HepG2 (cell line): ENCODE data around the gene OR8B8.

Source experiments
- EP300 ChIP-seq, 3 experiments: sonication (generic) in 1 of 3; formaldehyde crosslinking in 1 of 3; IDR thresholded peaks; 2 replicates each; pipeline versions ENCODE4 v1.5.1 to v1.6.1; 2011 to 2020; ENCODE audit warnings: low read depth in 2 of 3, low read length in 2 of 3, borderline replicate concordance in 1 of 3, improper control_type of control experiment in 1 of 3, mild to moderate bottlenecking in 1 of 3, missing genetic modification reagents in 1 of 3, moderate library complexity in 1 of 3
- POLR2AphosphoS5 ChIP-seq: IDR thresholded peaks from 2 replicates; pipeline ENCODE4 v1.6.1; 2012; ENCODE audit warnings: low read depth, low read length
- REST ChIP-seq, 2 experiments: IDR thresholded peaks; 2 replicates each; pipeline ENCODE4 v1.6.1; 2011 to 2012; ENCODE audit warnings: low read length in 2 of 2, borderline replicate concordance in 1 of 2, low read depth in 1 of 2, mild to moderate bottlenecking in 1 of 2, moderate library complexity in 1 of 2
- YY1 ChIP-seq: IDR thresholded peaks from 2 replicates; pipeline ENCODE4 v1.6.1; 2011; ENCODE audit warnings: low read length, low read depth, moderate library complexity, mild to moderate bottlenecking; ENCODE audit not compliant: insufficient read depth, insufficient replicate concordance
- ZBTB20 ChIP-seq: sonication (generic); formaldehyde crosslinking; IDR thresholded peaks from 2 replicates; pipeline ENCODE4 v1.8.1; 2023; ENCODE audit warnings: missing genetic modification reagents, low read depth, mild to moderate bottlenecking, borderline replicate concordance
- TF ChIP-seq, protein P1 (sequence below): IDR thresholded peaks from 2 replicates; pipeline ENCODE4 v1.6.1; 2012; ENCODE audit warnings: low read length, improper control_type of control experiment

DNA sequence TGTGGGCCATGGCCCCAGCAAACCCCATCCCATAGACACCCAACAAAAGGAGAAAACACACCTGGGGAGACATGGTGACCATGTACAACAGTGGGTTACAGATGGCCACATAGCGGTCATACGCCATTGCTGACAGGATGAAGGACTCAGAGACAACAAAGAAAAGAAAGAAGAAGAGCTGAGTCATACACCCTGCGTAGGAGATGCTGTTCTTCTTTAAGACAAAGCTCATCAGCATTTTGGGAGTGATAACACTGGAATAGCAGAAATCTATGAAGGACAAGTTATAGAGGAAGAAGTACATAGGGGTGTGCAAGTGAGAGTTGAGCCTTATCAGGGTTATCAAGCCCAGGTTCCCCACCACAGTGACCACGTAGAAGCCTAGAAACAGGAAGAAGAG is 4.9 kb downstream of the OR8B8 start:
- no peak for TF ChIP-seq YY1
- no peak for TF ChIP-seq EP300 (IDR thresholded peaks at IDR 0.05; ENCODE audit: low read depth in 2 of 2, low read length in 2 of 2)
- TF ChIP-seq EP300 (CRISPR knock-in tag; IDR thresholded peaks at IDR 0.05; ENCODE audit: borderline replicate concordance) = no peak
- TF ChIP-seq ZBTB20 (CRISPR knock-in tag) = no peak
- TF ChIP-seq, protein P1, sequence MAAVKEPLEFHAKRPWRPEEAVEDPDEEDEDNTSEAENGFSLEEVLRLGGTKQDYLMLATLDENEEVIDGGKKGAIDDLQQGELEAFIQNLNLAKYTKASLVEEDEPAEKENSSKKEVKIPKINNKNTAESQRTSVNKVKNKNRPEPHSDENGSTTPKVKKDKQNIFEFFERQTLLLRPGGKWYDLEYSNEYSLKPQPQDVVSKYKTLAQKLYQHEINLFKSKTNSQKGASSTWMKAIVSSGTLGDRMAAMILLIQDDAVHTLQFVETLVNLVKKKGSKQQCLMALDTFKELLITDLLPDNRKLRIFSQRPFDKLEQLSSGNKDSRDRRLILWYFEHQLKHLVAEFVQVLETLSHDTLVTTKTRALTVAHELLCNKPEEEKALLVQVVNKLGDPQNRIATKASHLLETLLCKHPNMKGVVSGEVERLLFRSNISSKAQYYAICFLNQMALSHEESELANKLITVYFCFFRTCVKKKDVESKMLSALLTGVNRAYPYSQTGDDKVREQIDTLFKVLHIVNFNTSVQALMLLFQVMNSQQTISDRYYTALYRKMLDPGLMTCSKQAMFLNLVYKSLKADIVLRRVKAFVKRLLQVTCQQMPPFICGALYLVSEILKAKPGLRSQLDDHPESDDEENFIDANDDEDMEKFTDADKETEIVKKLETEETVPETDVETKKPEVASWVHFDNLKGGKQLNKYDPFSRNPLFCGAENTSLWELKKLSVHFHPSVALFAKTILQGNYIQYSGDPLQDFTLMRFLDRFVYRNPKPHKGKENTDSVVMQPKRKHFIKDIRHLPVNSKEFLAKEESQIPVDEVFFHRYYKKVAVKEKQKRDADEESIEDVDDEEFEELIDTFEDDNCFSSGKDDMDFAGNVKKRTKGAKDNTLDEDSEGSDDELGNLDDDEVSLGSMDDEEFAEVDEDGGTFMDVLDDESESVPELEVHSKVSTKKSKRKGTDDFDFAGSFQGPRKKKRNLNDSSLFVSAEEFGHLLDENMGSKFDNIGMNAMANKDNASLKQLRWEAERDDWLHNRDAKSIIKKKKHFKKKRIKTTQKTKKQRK = no peak
- no peak for TF ChIP-seq REST (IDR thresholded peaks at IDR 0.05; ENCODE audit: borderline replicate concordance in 1 of 2, low read depth in 1 of 2, low read length in 2 of 2)
- no peak for TF ChIP-seq POLR2AphosphoS5
